Left renal cortex interstitium (tissue), 4 donors: ENCODE results near the gene ZSCAN9. TPM values are rescaled to one million over a fixed set of nuclear protein-coding genes. Genes with fewer than 3 reads are reported as not detected.

Source experiments
- DNase-seq, 4 donors: peaks; one replicate each; pipeline ENCODE4 v3.0.0-alpha.2; 2013; ENCODE audit warnings: low read depth in 4 of 4, low spot score in 2 of 4, missing footprints in 1 of 4
- polyA plus RNA-seq, 4 donors: library from polyadenylated mRNA; unstranded; fragments of 120-200 nt; gene quantifications; one replicate each; pipeline ENCODE4 v1.2.1, GENCODE V29; 2013; ENCODE audit not compliant: insufficient read length in 4 of 4

The ZSCAN9 gene
- 10 to 100 TPM; 21.9 to 40.5 (median 33.3) TPM for polyA plus RNA-seq

DNA sequence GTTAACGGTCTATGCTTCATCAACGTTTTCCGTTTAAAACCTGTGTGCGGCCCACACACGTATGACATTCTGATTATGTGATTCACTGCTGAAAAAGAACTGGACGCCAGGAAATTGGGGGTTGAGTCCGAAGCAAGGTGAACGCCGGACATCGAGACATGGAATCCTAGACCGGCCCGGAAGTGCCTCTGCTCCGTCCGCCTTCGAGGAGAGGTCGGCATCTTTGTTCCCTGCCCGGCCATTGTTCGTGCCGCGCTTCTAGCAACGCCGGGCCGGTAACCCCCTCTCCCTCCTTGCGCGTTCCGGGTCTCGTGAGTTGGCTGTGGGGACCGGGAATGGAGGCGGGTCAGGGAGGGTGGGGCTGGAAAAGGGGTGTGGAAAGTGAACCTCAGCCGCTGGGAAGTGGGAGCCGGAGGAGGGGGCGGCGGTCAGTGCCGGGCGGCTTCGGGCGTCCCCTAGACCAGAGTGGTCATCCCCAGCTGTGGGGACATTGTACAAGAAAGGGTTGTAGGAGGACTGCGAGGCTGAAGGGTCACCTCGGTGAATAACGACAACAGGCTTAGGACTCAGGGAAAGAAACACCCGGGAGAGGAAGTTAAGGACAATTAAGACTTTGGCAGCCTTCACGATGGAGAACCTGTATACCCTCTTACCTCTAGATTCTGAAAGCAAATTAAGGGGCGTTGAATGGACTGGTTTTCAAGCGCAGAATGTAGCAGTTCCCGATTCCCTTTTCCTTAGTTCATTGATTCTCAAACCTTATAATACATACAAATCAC, at the start of gene ZSCAN9:
TSS of gene ZSCAN9 (plus strand) at position 220 of the 779 bp plus-strand sequence. CDS start 1,810 bp downstream, outside the sequence.
- DNase-seq, result peak in 2 of 4 donors; percentile 72 to 73

- DNase-seq, result no peak
Observed at GRCh38 chr6:28176373-28176772, 48.7 kb upstream of the ZSCAN9 start.

DNA sequence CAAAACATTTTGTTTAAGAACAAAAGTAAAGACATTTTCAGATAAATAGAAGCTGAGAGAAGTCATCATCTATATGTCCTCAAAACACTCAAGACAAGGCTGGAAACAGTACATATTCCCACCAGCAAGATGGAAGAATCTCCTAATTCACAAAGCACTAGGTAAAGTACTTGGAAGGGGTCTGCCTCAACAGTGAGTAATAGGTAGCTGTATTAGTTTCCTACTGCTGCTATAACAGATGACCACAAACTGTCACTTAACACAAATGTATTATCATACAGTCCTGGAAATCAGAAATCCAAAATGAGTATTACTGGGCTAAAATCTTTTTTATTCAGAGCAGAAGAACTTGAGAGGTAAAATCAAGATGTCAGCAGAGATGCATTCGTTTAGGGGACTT, 42.8 kb upstream of the ZSCAN9 start:
- no peak for DNase-seq

GRCh38 chr6:28188111-28188979, 36.7 kb upstream of the ZSCAN9 start:
- DNase-seq, result no peak

GRCh38 chr6:28200020-28200419, 25.1 kb upstream of the ZSCAN9 start:
- no peak for DNase-seq

- no peak for DNase-seq
Observed at GRCh38 chr6:28203201-28203600, 21.9 kb upstream of the ZSCAN9 start.

DNA sequence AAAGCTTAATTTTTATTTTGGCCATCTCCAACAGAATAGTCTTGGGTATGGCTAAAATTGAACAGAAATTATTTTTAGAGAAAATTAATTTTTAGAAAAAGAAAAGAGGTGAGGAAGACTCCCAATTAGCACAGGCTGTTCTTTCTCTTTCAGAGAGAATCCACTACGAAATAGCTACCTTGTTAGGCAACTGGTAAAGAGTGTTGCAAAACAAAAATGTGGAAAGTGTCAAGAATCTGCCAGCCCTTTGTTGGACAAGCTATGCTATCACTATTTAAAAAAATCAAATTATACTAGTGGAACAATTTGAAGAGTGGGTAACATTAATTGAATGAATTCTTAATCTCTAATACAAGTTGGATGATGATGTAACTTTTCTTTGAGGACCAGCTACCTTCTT, 19.2 kb upstream of the ZSCAN9 start:
- no peak for DNase-seq

- DNase-seq, result no peak
Observed at GRCh38 chr6:28206527-28206926, 18.5 kb upstream of the ZSCAN9 start.

DNA sequence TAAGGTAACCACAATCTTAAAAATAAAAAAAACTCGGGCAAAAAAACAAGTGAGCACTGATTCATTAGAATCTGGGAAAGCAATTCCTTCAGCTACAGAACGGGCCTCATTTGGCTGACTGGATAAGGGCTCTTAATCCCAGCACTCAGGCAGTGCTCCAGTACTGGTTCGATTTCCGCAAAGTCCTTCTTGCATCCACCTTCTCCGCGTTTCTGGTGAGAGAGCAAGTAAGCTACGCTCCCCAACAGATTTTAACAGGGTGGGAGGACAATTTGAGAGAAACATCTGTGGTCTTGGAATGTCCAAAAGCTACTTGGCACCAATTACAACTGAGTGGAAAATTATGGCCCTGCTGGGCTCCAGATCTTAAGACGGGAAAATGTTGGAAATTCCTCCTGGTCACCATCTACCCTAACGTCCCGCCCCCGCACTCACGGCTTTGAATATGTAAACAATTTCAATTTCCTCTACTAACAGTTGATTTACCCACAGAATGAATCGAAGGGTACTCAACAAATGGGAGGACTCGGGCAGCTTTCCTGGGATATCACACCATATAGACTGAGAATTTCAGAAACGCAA, 18.1 kb upstream of the ZSCAN9 start:
- DNase-seq, result no peak

- peak in 1 of 4 donors; percentile 20 for DNase-seq
Observed at GRCh38 chr6:28207510-28208110, 17.5 kb upstream of the ZSCAN9 start.

GRCh38 chr6:28208111-28208659, 16.9 kb upstream of the ZSCAN9 start:
- no peak for DNase-seq

DNA sequence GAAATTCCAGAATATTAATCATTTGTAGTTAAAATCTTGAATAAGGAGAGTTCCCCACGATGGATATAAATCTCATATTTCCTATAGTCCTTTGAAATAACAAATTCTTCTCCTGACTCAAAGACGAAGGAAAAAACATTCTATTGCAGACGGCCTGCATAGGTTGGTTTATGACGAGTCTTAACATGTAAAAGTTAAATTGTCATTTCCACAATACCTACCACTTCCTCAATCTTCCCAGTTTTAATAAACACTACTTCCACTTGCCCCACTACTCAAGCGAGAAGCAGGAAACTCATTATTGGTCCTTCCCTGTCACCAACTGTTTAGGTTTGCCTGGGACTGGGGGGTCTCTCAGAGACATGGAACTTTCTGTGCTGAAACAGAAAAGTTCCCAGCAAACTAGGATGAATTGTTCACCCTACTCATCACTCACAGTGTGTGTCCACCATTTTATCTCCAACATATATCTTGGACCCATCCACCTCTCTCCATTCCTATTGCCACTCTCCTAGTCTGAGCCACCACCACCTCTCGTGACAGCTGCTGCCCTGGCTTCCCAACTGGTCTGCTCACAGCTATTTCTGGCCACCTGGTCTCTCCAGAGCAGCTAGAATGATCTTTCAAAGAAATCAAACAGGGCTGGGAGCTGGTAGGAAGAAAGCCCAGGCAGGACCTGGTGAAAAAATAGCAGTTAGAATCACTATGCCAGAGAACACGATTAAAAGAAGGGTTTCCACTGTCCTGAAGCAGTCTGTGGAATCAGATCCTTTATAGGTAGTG, 15.1 kb upstream of the ZSCAN9 start:
- no peak for DNase-seq

DNA sequence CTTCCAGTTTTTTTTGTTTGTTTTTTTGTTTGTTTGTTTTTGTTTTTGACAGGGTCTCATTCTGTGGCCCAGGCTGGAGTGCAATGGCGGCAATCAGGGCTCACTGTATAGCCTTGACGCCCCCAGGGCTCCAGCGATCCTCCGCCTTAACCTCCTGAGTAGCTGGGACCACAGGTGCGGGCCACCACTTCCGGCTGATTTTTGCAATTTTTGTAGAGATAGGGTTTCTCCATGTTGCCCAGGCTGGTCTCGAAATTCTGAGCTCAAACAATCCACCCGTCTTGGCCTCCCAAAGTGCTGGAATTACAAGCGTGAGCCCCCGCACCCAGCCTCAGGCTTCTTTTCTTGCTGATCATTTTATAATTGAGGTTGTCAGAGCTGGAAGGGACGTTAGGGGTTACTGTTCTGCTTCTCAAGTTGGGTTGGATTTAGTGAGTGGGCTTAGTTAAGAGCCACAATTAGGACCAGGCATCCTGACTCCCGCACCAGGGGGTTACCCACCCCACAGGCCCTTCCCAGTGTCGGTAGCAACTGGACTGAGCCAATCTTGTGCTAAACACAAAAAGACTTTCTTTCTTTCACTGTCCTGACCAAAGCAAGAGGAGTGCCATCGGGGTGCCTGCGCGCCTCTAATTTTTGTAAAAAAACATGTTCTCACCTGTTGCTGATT, 13.1 kb upstream of the ZSCAN9 start:
- no peak for DNase-seq

GRCh38 chr6:28212510-28213212, 12.4 kb upstream of the ZSCAN9 start:
- no peak for DNase-seq

DNA sequence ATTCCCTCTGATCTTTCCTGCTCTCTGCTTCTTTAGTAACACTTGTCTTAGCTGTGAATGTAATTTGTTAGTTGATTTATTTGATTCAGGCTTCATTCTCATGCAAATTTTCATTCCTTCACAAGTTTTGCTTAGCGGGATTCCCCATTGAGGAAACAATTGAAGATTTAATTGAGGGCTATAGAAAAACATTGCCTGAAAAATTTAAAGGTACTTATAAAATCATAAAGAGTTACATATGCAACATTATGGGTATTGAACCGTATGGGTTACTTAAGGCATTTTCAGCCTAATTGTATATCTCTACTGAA, 11.9 kb upstream of the ZSCAN9 start:
- DNase-seq, result no peak

GRCh38 chr6:28215425-28215824, 9.7 kb upstream of the ZSCAN9 start:
- no peak for DNase-seq

- no peak for DNase-seq
Observed at GRCh38 chr6:28217890-28218289, 7.2 kb upstream of the ZSCAN9 start.

DNA sequence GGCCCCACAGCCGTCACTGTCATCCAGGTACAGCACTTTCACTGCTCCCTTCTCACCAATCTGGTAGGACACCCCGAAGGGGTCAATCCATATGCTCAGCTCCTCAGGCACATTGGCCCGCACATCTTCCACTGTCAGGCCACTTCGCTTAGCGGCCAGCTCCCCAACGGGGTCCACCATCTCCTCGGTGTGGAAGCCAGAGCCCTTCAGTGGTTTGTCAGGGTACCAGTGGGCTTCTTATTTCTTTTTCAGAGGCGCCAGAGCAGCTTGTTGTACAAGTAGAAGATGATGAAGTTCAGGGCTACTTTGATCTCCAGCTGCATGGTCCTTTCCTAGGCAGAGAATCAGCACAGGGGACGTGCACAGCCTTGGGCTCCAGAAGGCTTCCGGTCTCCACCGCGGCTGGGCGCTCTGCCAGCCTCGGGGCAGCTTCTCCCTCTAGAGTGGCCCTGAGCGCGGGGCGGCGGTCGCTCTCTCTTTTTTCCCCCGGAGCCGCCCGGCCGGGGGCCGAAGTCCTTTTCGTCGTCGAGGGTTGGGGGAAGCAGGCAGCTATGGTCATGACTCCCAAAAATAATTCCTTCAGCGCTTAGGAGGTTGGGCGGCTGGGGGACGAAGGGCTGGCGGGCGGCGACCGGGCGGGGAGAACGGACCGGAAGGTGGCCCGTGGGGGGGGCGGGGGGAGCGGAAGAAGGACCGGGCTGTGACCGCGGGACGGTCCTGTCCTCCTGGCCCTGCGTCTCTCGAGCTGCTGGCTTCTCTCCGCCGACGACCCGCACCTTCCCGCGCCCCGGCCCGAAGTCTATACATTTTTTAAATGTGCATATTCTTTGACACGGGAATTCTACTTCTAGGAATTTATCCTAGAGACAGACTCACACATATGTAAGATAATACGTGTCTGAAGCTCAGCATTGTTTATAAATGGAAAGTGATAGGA, 6.5 kb upstream of the ZSCAN9 start:
- DNase-seq, result peak in 1 of 4 donors; percentile 47
